SK-N-SH (cell line): Measurements from ENCODE around the gene TAF1B. TPM values are rescaled to one million over a fixed set of nuclear protein-coding genes. Genes with fewer than 3 reads are reported as not detected.

ENCODE experiments used
- ELF1 ChIP-seq: IDR thresholded peaks from 2 replicates; pipeline ENCODE4 v1.4.0; 2012
- EP300 ChIP-seq, 2 experiments: IDR thresholded peaks; 2 replicates each; pipeline versions ENCODE4 v1.4.0 to v1.6.1; 2012; ENCODE audit warnings: borderline replicate concordance in 1 of 2, low read depth in 1 of 2, low read length in 1 of 2
- FOSL2 ChIP-seq: IDR thresholded peaks from 2 replicates; pipeline ENCODE4 v1.4.0; 2012; ENCODE audit warnings: low read depth, mild to moderate bottlenecking, moderate library complexity, borderline replicate concordance
- FOXJ3 ChIP-seq: sonication (generic); formaldehyde crosslinking; IDR thresholded peaks from 2 replicates; pipeline ENCODE4 v1.5.1; 2020; ENCODE audit warnings: mild to moderate bottlenecking, missing genetic modification reagents
- GABPA ChIP-seq: IDR thresholded peaks from 2 replicates; pipeline ENCODE4 v1.4.0; 2012; ENCODE audit warnings: low read depth, mild to moderate bottlenecking
- GATA2 ChIP-seq: sonication (generic); formaldehyde crosslinking; IDR thresholded peaks from 2 replicates; pipeline ENCODE4 v1.5.0; 2020; ENCODE audit warnings: mild to moderate bottlenecking, missing genetic modification reagents
- IRF3 ChIP-seq: fragments of 150-350 bp; IDR thresholded peaks from 2 replicates; pipeline ENCODE4 v1.6.1; 2016; ENCODE audit warnings: mild to moderate bottlenecking, low read depth, low read length
- JUND ChIP-seq: IDR thresholded peaks from 2 replicates; pipeline ENCODE4 v1.4.0; 2012
- MAX ChIP-seq: IDR thresholded peaks from 2 replicates; pipeline ENCODE4 v1.4.0; 2012; ENCODE audit warnings: low read depth
- MEF2A ChIP-seq: IDR thresholded peaks from 2 replicates; pipeline ENCODE4 v1.4.0; 2012; ENCODE audit warnings: low read depth, borderline replicate concordance
- MXI1 ChIP-seq: IDR thresholded peaks from 2 replicates; pipeline ENCODE4 v1.6.1; 2012; ENCODE audit warnings: mild to moderate bottlenecking, low read depth, low read length, improper control_type of control experiment
- NRF1 ChIP-seq: IDR thresholded peaks from 2 replicates; pipeline ENCODE4 v1.6.1; 2012; ENCODE audit warnings: low read depth, mild to moderate bottlenecking, low read length
- PBX3 ChIP-seq: IDR thresholded peaks from 2 replicates; pipeline ENCODE4; 2012
- RAD21 ChIP-seq: IDR thresholded peaks from 2 replicates; pipeline ENCODE4 v1.6.1; 2012; ENCODE audit warnings: mild to moderate bottlenecking, low read length
- RXRA ChIP-seq: IDR thresholded peaks from 2 replicates; pipeline ENCODE4 v1.4.0; 2012; ENCODE audit warnings: low read depth, mild to moderate bottlenecking, borderline replicate concordance
- SMC3 ChIP-seq: IDR thresholded peaks from 2 replicates; pipeline ENCODE4 v1.6.1; 2012; ENCODE audit warnings: low read depth, low read length, improper control_type of control experiment
- TAF1 ChIP-seq: IDR thresholded peaks from 2 replicates; pipeline ENCODE4 v1.6.1; 2012; ENCODE audit warnings: low read depth, mild to moderate bottlenecking, low read length, moderate library complexity, borderline replicate concordance
- TEAD4 ChIP-seq: IDR thresholded peaks from 2 replicates; pipeline ENCODE4 v1.4.0; 2012; ENCODE audit warnings: mild to moderate bottlenecking, borderline replicate concordance; ENCODE audit not compliant: insufficient read depth
- USF1 ChIP-seq: IDR thresholded peaks from 2 replicates; pipeline ENCODE4 v1.4.0; 2012; ENCODE audit warnings: low read depth, borderline replicate concordance
- USF2 ChIP-seq: fragments of 150-350 bp; IDR thresholded peaks from 2 replicates; pipeline ENCODE4 v1.6.1; 2017; ENCODE audit warnings: antibody characterized with exemption, low read length, low read depth, borderline replicate concordance
- YY1 ChIP-seq: IDR thresholded peaks from 2 replicates; pipeline ENCODE4 v1.4.0; 2012; ENCODE audit warnings: low read depth, mild to moderate bottlenecking
- ZBTB33 ChIP-seq: IDR thresholded peaks from 2 replicates; pipeline ENCODE4 v1.4.0; 2012; ENCODE audit warnings: low read depth, borderline replicate concordance
- polyA plus RNA-seq, 3 experiments: library from polyadenylated mRNA; depleted of rRNA; stranded (reverse); fragments of >200 nt; gene quantifications; 2 replicates each; pipeline ENCODE4 v1.2.3, GENCODE V29; 2012

The TAF1B gene
- polyA plus RNA-seq, 1 of the 3 experiments (the other 2 are of a cell fraction): 7.8 TPM

GRCh38 chr2:9983401-9984216, 140.3 kb downstream of the TAF1B start (continued):
- TF ChIP-seq FOXJ3 (CRISPR knock-in tag) (no peak), YY1 (no peak), SMC3 (no peak), IRF3 (no peak), ELF1 (no peak), RAD21 (no peak), TEAD4 (0 out of 2 replicates have a peak, but pooled peaks have one; percentile 35), TAF1 (no peak), USF1 (no peak), MEF2A (no peak), EP300 (IDR thresholded peaks at IDR 0.05; ENCODE audit: borderline replicate concordance in 1 of 2, low read depth in 1 of 2, low read length in 1 of 2) (peak in 1 of 2 experiments; percentile 20; a peak in 1 of 4 replicates), JUND (peak; percentile 75), MAX (no peak), GABPA (no peak), GATA2 (CRISPR knock-in tag) (no peak), PBX3 (peak; percentile 78), USF2 (no peak), ZBTB33 (no peak), RXRA (peak; percentile 78), NRF1 (no peak), FOSL2 (peak; percentile 66; the same call in 1 of the 2 replicates), MXI1 (no peak)

Other genes starting within 250 kb of the TAF1B start
- gene YWHAQ, start 212.5 kb upstream of the TAF1B start, polyA plus RNA-seq (2012; rRNA removed): 235 and 240 TPM in 2 replicates
- gene GRHL1, start 108.2 kb downstream of the TAF1B start, polyA plus RNA-seq (2012; rRNA removed): 1.0 and 1.6 TPM in 2 replicates
- 9.5 TPM in 2 replicates for gene KLF11, start 200.1 kb downstream of the TAF1B start, polyA plus RNA-seq (2012; rRNA removed)
- gene CYS1, start 236.9 kb downstream of the TAF1B start, polyA plus RNA-seq (2012; rRNA removed): 0.62 and 1.2 TPM in 2 replicates